PC-3 (cell line): Measurements from ENCODE around the gene OR10G3. TPM values are rescaled to one million over a fixed set of nuclear protein-coding genes. Genes with fewer than 3 reads are reported as not detected.

Source experiments
- ATAC-seq: fragments of 200-7000 bp; cut with Tn5 transposase; 2 replicates; pipeline ENCODE4 v1.9.1; 2020; ENCODE audit warnings: mild to moderate bottlenecking, moderate library complexity
- BruUV-seq: library from RNA; stranded (reverse); fragments of 400-500 nt; replicated peaks from 2 replicates; lab custom pipeline; 2021; lab: Mats Ljungman, UMichigan
- CTCF ChIA-PET: fragments of 300-600 bp; sonication (Branson Sonifier 250); formaldehyde crosslinking; loops from one replicate; lab custom pipeline; 2022; ENCODE audit warnings: antibody characterized with exemption; lab: Charles Lee
- POLR2A ChIA-PET: fragments of 300-600 bp; sonication (Branson Sonifier 250); formaldehyde crosslinking; loops from one replicate; lab custom pipeline; 2022; ENCODE audit warnings: antibody characterized with exemption; ENCODE audit not compliant: unreplicated experiment; lab: Charles Lee
- DNase-seq: peaks from one replicate; pipeline ENCODE4 v3.0.0-alpha.2; 2015
- H2AFZ ChIP-seq: fragments of 300-600 bp; sonication (generic); 2 replicates; pipeline ENCODE4 v1.6.0; 2016; ENCODE audit warnings: antibody characterized with exemption, low read length
- H3F3A ChIP-seq: fragments of 300-600 bp; sonication (generic); one replicate; pipeline ENCODE4 v1.6.0; 2017; ENCODE audit warnings: antibody characterized with exemption, low read length, control low read depth, mild to moderate bottlenecking; ENCODE audit not compliant: unreplicated experiment
- H3K27ac ChIP-seq: fragments of 300-600 bp; sonication (generic); 2 replicates; pipeline ENCODE4 v1.5.1; 2016; ENCODE audit warnings: mild to moderate bottlenecking, low read length
- H3K27me3 ChIP-seq: fragments of 300-600 bp; sonication (generic); 2 replicates; pipeline ENCODE4 v1.6.1; 2016; ENCODE audit warnings: low read length, mixed read lengths
- H3K36me3 ChIP-seq: fragments of 300-600 bp; sonication (generic); 2 replicates; pipeline ENCODE4 v1.6.1; 2016; ENCODE audit warnings: low read depth, mixed run types, low read length, mixed read lengths
- H3K4me1 ChIP-seq: fragments of 300-600 bp; sonication (generic); 2 replicates; pipeline ENCODE4 v1.5.1; 2016; ENCODE audit warnings: low read length; ENCODE audit not compliant: insufficient read depth
- H3K4me2 ChIP-seq: fragments of 300-600 bp; sonication (generic); 2 replicates; pipeline ENCODE4 v1.6.0; 2016; ENCODE audit warnings: low read length
- H3K4me3 ChIP-seq: fragments of 300-600 bp; sonication (generic); 2 replicates; pipeline ENCODE4 v1.5.1; 2016; ENCODE audit warnings: mild to moderate bottlenecking, low read length, mixed read lengths
- H3K79me2 ChIP-seq: fragments of 300-600 bp; sonication (generic); 2 replicates; pipeline ENCODE4 v1.6.1; 2017; ENCODE audit warnings: low read length, mixed read lengths
- H3K9ac ChIP-seq: fragments of 300-600 bp; sonication (generic); 2 replicates; pipeline ENCODE4 v1.6.0; 2016; ENCODE audit warnings: mild to moderate bottlenecking, low read length
- H3K9me2 ChIP-seq: fragments of 300-600 bp; sonication (generic); replicated peaks from 2 replicates; pipeline ENCODE4 v1.6.1; 2016; ENCODE audit warnings: mixed run types, low read length, mixed read lengths
- H3K9me3 ChIP-seq: fragments of 300-600 bp; sonication (generic); 2 replicates; pipeline ENCODE4 v1.6.1; 2016; ENCODE audit warnings: low read length, mixed read lengths
- H4K20me1 ChIP-seq: fragments of 300-600 bp; sonication (generic); 2 replicates; pipeline ENCODE4 v1.6.1; 2016; ENCODE audit warnings: low read length, mixed read lengths
- EZH2 ChIP-seq: fragments of 300-600 bp; sonication (generic); IDR thresholded peaks from one replicate; pipeline ENCODE4 v1.6.1; 2017; ENCODE audit warnings: antibody characterized with exemption, mild to moderate bottlenecking, low read length; ENCODE audit not compliant: unreplicated experiment
- EZH2phosphoT487 ChIP-seq: fragments of 300-600 bp; sonication (generic); IDR thresholded peaks from 2 replicates; pipeline ENCODE4 v1.6.1; 2018; ENCODE audit warnings: mild to moderate bottlenecking, antibody characterized with exemption, low read length, borderline replicate concordance
- intact Hi-C: fragments of 100-400 bp; cut with micrococcal nuclease; formaldehyde crosslinking; loops from 2 replicates; pipeline ENCODE4 v1.9.0; 2023
- total RNA-seq: library from RNA; depleted of rRNA; stranded (reverse); fragments of >200 nt; gene quantifications from 2 replicates; pipeline ENCODE4 v1.2.3, GENCODE V29; 2014
- TF ChIP-seq, protein P1 (sequence below): fragments of 300-600 bp; sonication (generic); conservative IDR thresholded peaks from 2 replicates; pipeline ENCODE4 v1.5.1; 2017; ENCODE audit warnings: antibody characterized with exemption, low read depth, mild to moderate bottlenecking, low read length

The OR10G3 gene
- total RNA-seq, 1 experiment from 2014 or later, result not detected

DNA sequence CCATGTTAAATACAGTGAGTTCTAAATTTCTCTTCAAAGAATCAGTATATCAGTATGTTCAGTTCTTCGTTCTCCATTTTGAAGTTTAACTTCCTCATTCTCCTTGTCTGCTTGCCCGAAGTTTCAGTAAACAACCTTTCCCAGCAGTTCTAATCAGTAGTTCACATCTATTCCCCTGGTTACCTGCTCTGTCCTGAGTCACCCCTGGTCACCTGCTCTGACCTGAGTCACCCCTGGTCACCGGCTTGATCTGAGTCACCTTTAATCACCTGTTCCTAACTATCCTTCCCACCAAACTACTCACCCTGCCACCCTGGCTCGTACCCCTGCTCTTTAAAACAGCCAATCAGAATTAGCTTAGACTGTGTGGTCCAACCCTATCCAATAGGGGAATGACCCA, 9.4 kb upstream of the OR10G3 start:
- CTCF ChIA-PET, result no interaction called here
- no peak overlapping the region for H2AFZ ChIP-seq

DNA sequence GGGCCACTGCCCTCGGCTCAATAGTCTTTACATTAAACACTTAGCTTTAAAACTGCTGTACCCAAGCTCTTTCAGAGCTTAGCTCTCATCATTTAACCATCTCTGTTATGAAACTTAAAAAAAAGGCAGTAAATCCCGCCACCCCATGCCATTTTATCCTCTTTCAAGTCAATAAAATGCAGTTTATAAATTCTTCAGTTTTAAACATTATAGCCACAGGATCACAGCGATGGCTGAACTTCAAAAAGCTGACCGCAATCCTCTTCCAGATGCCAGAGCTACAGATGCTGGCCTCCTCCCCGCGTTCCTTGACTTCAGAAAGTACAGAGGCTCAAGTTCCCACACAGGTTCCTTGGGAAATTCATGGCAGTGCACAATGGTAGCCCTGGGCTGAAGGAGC, 4.2 kb downstream of the OR10G3 start:
- no peak for DNase-seq
- no peak overlapping the region for H3K27ac ChIP-seq

More for the DNA sequence above, 9.4 kb upstream of the OR10G3 start:
- no peaks in the 10 kb centered on the region for H4K20me1 ChIP-seq
- TF ChIP-seq, protein P1, sequence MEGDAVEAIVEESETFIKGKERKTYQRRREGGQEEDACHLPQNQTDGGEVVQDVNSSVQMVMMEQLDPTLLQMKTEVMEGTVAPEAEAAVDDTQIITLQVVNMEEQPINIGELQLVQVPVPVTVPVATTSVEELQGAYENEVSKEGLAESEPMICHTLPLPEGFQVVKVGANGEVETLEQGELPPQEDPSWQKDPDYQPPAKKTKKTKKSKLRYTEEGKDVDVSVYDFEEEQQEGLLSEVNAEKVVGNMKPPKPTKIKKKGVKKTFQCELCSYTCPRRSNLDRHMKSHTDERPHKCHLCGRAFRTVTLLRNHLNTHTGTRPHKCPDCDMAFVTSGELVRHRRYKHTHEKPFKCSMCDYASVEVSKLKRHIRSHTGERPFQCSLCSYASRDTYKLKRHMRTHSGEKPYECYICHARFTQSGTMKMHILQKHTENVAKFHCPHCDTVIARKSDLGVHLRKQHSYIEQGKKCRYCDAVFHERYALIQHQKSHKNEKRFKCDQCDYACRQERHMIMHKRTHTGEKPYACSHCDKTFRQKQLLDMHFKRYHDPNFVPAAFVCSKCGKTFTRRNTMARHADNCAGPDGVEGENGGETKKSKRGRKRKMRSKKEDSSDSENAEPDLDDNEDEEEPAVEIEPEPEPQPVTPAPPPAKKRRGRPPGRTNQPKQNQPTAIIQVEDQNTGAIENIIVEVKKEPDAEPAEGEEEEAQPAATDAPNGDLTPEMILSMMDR, result no peak
- TF ChIP-seq EZH2, result no peak
- POLR2A ChIA-PET, result no interaction called here
- intact Hi-C loops, result no loop called here
- H3K4me1 ChIP-seq, result no peaks in the 10 kb centered on the region
- H3K9ac ChIP-seq, result no peak overlapping the region
- no TSS peak for BruUV-seq
- no peaks in the 10 kb centered on the region for H3F3A ChIP-seq
- no peak for ATAC-seq
- H3K27ac ChIP-seq, result no peak overlapping the region
- H3K9me2 ChIP-seq, result no peaks in the 10 kb centered on the region
- no peak overlapping the region for H3K4me3 ChIP-seq
- no peaks in the 10 kb centered on the region for H3K79me2 ChIP-seq
- H3K36me3 ChIP-seq, result no peaks in the 10 kb centered on the region
- H3K4me2 ChIP-seq, result no peak overlapping the region
- no peak for DNase-seq
- H3K9me3 ChIP-seq, result peaks cover 23% of the 10 kb centered on the region; the same call in 1 of the 2 replicates
- peaks cover 16% of the 10 kb centered on the region; the same call in 1 of the 2 replicates for H3K27me3 ChIP-seq

DNA sequence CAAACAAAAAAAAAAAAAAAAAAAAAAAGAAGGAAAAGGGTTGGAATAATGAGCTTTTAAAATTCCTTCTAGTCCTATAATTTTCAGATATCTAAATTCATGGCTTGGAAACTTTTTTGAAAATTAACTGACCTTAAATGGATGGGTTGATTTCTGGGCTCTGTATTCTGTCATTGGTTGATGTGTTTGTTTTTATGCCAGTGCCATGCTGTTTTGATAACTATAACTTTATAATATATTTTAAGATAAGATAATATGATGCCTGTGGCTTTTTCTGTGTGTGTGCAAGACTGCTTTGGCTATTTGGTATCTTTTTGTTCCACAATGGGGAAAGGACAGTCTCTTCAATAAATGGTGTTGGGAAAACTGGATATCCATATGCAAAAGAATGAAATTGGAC, 7.3 kb downstream of the OR10G3 start:
- TF ChIP-seq, protein P1, result no peak
- TF ChIP-seq EZH2phosphoT487 (no peak), EZH2 (no peak)
- Histone ChIP-seq H3K4me2 (no peak overlapping the region), H3K9me2 (no peaks in the 10 kb centered on the region), H3K4me1 (no peaks in the 10 kb centered on the region), H3K27me3 (peaks cover 35% of the 10 kb centered on the region), H3K9me3 (no peaks in the 10 kb centered on the region), H3K9ac (no peak overlapping the region), H3K36me3 (no peaks in the 10 kb centered on the region), H4K20me1 (no peaks in the 10 kb centered on the region), H3K4me3 (no peak overlapping the region), H3K79me2 (no peaks in the 10 kb centered on the region), H2AFZ (no peak overlapping the region), H3F3A (no peaks in the 10 kb centered on the region), H3K27ac (no peak overlapping the region)
- BruUV-seq, result no TSS peak
- no peak for DNase-seq
- intact Hi-C loops, result no loop called here
- POLR2A ChIA-PET, result no interaction called here
- CTCF ChIA-PET, result no interaction called here
- ATAC-seq, result no peak

More for the DNA sequence above, 4.2 kb downstream of the OR10G3 start:
- Histone ChIP-seq H3K27me3 (peaks cover 33% of the 10 kb centered on the region), H3K4me3 (no peak overlapping the region), H3K4me2 (no peak overlapping the region), H3K9me2 (no peaks in the 10 kb centered on the region), H4K20me1 (no peaks in the 10 kb centered on the region), H3K79me2 (no peaks in the 10 kb centered on the region), H3K9ac (no peak overlapping the region), H3K36me3 (no peaks in the 10 kb centered on the region), H3K9me3 (no peaks in the 10 kb centered on the region), H2AFZ (no peak overlapping the region), H3K4me1 (no peaks in the 10 kb centered on the region), H3F3A (no peaks in the 10 kb centered on the region)
- intact Hi-C loops, result no loop called here
- TF ChIP-seq EZH2 (no peak), EZH2phosphoT487 (no peak)
- TF ChIP-seq, protein P1, result no peak
- no TSS peak for BruUV-seq
- ATAC-seq, result no peak
- CTCF ChIA-PET, result no interaction called here
- POLR2A ChIA-PET, result no interaction called here
